HG02678 (cell line): ENCODE measurements around the gene ZNF419.
"Not testable (repeated sequence)": the region's sequence is repeated elsewhere in the genome, so short reads cannot be mapped to it uniquely, and the experiment has no call there.

Experiments
- ATAC-seq: cut with Tn5 transposase; IDR thresholded peaks from one replicate; pipeline ENCODE4 v1.9.1; 2021; ENCODE audit warnings: mild to moderate bottlenecking, moderate library complexity; ENCODE audit not compliant: unreplicated experiment

The ZNF419 gene

DNA sequence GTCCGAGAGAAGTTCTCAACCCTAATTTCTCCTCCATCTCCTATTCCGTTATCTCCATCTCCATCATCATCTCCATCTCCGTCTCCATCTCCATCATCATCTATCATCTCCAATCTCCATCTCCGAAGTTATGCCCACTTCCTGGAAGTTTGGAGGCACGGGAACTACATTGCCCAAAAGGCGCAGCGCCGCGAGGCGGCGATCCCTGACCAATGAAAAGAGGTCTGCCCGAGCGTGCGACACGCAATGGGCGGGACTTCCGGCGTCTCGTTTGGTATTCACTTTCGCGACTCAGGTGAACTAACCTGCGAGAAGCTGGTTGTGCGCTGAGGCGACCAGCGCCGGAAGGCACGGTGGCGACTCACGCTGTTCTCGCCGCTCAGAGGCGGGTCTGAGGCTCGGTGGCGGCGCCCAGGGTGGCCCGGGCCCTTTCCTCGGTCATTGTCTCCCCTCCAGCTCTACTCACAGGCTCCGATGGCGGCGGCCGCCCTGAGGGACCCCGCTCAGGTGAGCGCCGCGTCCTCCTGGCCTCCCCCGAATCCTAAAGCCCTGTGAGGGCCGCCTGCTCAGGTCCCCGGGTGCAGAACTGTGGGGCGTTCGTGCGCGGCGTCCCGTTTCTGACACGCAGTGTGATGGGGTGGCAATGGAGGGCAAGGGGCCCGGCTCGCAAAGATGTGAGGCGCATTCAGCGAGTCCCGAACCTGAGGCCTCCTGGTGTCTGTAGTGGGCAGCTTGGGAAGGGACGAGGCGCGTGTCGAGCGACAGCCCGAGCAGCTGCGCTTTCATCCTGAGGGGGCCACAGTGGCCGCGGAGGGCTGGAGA is at the start of gene ZNF419:
ZNF419 (plus strand) TSS at position 274 of the 822 bp plus-strand sequence; CDS start at position 475, 201 bp downstream.
- ATAC-seq = peak; percentile 99

DNA sequence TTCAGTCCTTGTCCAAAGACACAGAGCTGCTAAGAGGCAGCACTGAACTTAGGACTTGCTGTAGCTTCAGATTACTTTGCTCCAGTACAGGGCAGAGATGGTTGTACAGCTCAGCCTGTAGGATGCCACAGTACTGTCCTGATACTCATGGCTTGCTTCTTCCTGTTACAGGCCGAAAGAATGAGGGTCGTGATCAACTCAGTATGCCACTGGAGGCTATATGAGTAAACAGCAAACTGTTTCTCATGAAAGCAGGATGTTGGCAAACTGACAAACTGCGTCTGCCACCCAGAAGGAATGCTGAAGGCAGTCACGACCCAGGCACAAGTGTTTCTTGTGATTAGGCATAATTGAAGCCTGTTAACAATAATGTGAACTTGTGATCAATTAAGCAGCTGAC is 49.6 kb upstream of the ZNF419 start:
- no peak for ATAC-seq

DNA sequence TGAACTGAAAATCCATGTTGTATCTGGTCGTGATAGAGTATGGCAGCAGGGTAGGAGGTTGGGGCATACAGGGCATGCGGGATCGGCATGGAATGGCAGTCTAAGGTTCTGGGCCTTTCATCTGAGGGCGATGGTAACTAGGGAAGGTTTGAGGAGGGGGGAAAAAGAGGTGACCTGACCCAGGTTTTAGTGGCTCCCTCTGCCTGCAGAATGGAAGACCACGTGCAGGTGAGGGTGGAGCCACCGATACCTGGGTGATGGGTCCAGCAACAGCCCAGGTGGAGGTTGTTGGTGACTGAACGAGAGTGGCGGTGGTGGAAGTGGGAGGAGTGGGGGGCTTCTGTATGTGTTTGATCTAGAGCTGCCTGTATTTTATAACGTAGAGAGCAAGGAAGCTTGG is 48.6 kb upstream of the ZNF419 start:
- no peak for ATAC-seq

DNA sequence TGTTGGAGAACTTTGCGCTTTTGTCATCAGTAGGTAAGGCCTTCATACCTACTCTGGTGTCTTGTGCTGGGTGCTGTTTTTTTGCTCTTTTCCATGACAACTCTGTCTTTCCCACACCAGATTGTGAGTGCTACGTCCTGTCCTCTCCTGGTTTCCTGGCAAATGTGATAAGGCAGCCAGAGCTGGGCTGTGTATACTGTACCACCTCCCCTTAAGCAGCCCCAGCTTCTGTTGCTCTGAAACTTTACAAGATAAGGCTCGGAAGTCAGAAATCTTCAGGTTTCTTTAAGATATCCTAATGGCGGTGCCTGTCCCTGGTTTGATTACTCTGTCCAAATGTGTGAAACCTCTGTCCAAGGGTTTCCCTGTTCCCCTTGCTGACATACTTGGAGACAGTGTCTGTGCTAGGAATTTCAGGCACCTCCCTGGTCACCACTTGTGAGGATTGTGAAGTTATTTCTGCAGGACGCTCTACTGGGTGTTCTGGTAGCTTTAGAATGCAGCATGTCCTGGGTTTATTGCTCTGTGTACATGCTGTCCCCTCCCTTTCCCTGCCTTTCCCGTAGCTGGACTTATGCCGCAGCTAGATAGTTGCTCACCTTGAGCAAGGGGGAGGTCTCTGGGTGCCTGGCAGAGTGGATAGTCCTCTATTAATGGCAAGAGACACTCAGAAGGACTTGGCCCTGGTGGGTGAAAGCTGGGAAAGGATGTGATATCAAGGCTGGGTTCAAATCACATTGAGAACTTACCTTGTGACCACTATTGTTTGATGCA is 45.4 kb upstream of the ZNF419 start:
- ATAC-seq = no peak

DNA sequence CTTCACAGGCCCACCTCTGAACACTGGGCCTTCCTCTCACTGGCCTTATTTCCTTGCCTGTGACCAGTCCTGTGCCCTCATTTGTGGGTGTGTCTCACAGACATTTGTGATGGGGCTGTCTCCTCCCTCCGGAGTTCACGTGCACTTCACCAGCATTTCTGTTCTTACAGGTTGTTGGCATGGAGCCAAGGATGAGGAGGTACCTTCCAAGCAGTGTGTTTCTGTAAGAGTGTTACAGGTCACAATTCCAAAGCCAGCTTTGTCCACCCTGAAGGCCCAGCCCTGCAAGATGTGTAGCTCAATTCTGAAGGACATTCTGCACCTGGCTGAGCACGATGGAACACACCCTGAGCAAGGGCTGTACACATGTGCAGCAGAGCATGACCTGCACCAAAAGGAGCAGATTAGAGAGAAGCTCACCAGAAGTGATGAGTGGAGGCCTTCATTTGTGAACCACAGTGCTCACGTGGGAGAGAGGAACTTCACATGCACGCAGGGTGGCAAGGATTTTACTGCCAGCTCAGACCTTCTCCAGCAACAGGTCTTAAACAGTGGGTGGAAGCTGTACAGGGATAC is 44.3 kb upstream of the ZNF419 start:
- no peak for ATAC-seq

DNA sequence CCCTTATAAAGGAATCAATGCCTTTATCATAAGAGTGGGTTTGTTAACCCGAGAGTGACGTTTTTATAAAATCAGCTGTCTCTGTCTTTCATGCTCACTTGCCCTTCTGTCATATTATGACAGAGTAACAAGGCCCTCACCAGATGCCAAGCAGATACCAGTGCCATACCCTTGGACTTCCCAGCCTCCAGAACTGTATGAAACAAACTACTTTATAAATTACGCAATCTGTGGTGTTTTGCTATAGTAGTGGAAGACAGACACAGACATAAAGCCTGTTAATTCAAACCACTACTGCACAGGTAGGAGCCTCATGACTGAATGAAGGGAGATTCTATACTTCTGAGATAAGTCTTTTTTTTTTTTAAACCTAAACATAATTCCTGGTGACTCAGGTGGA is 35.2 kb upstream of the ZNF419 start:
- no peak for ATAC-seq

DNA sequence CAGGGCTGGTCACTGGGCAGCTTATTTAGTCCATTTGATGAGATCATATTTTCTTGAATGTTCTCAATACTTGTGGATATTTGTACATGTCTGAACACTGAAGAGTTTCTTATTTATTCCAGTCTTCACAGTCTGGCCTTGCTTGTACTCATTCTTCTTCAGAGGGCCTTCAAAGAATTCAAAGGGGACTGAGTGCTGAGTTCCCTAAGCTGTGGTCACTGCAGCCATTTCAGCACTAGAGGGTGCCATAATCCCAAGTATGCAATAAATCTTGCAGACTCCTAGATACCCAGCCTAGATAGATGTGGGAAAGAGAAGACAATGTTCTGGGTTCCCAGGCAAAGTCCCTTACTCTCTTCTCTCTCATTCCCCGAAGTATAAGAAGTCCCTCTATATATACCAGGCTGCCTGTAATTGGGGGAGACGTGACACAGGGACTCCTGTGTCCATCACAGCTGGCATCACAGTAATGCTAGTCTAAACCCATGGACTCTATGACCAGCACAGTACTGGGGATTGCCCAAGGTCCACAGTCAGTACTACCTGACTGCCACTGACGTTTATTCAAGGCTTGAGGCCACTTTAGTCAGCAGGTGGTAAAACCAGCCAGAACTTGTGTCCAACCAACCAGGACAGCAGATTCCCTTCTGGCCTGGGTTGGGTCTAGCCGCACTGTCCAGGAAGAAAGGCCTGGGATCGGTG is 21.7 kb upstream of the ZNF419 start:
- ATAC-seq = no peak

DNA sequence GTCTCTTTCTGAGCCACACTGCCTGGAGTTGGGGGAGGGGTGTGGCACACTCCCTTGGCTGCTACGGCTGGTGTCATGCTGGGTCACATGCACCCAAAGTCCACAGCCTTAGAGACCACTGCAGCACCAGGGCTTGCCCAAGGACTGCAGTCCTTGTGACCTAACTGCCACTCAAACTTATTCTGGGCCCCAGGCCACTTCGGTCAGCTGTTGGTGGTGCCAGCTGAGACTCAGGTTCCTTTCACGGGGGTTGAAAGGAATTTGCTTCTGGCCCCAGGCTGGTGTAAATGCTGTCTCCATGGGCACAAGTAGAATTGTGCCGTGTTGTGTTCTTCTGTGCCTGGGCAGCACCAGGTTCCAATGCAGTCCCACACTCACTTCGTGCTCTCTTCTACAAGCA is 21.1 kb upstream of the ZNF419 start:
- ATAC-seq = no peak

DNA sequence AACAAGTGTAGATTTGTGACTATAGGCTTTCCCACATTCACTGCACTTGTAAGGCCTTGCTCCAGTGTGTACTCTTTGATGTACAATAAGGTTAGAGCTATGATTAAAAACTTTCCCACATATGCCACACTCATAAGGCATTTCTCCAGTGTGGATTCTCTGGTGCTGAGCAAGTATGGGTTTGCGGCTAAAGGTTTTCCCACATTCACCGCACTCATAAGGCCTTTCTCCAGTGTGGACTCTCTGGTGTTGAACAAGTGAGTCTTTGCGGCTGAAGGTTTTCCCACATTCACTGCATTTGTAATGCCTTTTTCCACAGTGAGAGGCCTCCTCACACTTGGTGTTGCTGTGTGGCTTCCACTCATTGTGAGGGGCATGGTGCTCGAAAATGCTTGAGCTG is 13.9 kb upstream of the ZNF419 start:
- ATAC-seq = no peak

DNA sequence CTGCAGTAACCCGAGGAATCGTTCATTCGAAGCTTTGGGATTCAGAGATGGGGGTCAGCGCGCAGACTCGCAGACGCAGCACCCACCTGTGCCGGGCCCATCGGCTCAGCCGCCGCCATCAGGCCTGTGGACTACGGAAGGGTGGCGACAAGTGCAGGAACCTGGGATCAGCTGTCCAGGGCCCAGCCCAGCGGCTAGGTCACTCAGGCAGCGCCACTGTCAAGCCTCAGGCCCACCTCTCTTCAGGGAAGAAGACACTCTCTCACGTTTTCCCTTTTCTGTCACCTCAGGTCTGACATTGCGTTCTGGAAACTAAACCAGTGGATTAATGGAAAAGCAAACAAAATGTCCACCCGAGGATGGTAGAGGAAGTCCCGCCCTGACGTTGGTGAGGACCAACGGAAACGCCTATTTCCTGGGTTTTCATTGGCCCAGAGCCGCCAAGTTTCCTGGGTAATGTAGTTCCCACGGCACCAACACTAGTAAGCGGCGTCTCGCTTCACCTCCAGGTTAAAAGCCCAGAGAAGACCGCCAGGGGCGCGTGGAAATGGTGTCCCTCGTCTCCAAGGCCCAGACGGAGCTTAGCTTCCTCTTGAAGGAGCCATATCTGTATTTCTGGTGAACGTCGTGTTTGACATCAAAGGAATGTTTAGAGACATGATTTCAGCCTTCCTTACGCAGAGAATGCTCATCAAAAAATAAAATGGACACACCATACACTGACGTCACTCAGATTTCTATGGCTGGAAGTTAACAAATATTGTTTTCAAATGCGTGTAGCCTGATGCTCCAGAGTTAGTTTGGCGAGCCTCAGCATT is 10.2 kb upstream of the ZNF419 start, which contains the start of gene ZNF772:
ZNF772 (minus strand) TSS at position 376 of the 818 bp plus-strand sequence; CDS start at position 119, 257 bp downstream.
- peak; percentile 99 for ATAC-seq

DNA sequence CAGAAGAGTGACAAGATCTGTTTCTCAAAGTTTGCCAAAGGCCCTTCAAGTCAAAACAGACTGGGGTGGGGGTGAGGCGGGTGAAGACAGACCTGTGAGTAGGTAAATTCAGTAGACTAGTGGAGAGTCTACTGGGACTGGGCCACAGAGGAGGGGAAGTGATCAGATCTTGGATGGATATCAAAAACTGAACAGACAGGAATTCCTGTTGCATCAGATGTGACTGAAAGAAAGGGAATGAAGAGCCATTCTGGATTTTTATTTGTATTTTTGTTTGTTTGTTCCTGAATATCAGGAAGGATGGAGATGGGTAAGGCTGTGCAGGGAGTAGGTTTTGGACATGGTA is 722 bp downstream of the ZNF419 start:
- ATAC-seq = not testable (repeated sequence)

DNA sequence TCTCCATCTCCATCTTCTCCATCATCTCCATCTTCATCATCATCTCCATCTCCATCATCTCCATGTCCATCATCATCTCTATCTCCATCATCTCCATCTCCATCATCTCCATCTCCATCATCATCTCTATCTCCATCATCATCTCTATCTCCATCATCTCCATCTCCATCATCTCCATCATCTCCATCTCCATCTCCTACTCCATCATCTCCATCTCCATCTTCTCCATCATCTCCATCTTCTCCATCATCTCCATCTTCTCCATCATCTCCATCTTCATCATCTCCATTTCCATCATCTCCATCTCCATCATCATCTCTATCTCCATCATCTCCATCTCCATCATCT is 11.8 kb downstream of the ZNF419 start:
- not testable (repeated sequence) for ATAC-seq

DNA sequence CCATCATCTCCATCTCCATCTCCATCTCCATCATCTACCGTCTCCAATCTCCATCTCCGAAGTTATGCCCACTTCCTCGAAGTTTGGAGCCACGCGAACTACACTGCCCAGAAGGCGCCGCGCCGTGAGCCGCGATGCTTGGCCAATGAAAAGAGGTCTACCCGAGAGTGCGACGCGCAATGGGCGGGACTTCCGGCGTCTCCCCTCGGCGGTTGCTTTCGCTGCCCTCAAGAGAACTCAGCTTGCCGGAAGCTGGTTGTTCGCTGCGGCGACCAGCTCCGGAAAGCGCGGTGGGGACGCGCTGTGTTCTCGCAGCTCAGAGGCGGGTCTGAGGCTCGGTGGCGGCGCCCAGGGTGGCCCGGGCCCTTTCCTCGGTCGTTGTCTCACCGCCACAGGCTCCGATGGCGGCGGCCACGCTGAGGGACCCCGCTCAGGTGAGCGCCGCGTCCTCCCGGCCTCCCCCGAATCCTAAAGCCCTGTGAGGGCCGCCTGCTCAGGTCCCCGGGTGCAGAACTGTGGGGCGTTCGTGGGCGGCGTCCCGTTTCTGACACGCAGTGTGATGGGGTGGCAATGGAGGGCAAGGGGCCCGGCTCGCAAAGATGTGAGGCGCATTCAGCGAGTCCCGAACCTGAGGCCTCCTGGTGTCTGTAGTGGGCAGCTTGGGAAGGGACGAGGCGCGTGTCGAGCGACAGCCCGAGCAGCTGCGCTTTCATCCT is 12.3 kb downstream of the ZNF419 start, which contains the start of gene ZNF773:
ZNF773 (plus strand) TSS at position 259 of the 716 bp plus-strand sequence; CDS start at position 402, 143 bp downstream.
- peak; percentile 98 for ATAC-seq

DNA sequence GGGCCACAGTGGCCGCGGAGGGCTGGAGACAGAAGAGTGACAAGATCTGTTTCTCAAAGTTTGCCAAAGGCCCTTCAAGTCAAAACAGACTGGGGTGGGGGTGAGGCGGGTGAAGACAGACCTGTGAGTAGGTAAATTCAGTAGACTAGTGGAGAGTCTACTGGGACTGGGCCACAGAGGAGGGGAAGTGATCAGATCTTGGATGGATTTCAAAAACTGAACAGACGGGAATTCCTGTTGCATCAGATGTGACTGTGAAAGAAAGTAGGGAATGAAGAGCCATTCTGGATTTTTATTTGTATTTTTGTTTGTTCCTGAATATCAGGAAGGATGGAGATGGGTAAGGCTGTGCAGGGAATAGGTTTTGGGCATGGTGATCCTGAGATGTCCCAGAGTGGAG is 12.8 kb downstream of the ZNF419 start:
- not testable (repeated sequence) for ATAC-seq

DNA sequence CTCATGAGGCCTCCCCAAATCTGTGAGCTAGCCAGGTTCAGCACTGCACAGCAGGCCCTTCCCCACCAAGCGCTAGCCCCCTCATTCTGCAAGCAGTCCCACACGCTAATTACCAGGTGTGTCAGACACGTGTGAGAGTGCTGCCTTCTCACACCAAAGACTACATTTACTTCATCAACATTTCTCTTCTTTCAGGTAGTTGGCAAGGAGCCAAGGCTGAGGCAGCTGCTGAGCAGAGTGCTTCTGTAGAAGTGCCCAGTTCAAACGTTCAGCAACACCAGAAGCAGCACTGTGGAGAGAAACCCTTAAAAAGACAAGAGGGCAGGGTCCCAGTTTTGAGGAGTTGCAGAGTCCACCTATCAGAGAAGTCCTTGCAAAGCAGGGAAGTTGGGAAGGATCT is 18.6 kb downstream of the ZNF419 start:
- ATAC-seq = no peak

DNA sequence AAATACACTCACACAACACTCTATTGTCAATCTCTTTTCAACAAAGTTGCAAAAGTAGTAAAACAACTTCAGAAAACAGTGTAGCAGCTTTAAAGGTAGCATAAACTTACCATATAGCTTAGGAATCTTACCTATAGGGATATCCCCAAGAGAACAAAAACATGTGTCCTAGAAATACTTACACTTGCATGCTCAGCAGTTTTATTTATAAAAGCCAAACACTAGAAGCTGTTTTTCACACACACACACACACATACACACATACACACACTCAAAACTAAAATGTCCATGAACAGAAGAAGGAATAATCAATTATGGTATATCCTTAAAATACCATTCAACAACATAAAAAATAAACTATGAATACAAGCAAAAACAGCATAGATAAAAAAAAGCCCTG is 23.9 kb downstream of the ZNF419 start:
- ATAC-seq = no peak

DNA sequence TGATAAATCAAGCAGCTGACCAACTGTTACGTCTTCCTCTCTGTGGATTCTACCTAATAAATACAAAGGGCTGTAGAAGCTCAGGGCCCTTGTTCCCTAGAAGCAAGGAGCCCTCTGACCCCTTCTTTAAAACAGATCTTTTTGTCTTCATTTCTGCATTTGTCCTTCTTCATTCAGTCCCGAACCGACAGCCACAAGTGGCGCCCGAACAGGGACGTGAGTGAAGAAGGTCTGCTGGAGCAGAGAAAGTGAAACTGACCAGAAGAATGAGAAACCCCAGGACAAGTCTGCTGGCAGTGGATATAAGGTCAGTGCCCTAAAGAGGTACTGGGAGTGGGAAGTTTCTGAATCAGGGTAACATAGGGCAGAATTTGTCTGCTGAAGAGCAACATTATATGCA is 25.3 kb downstream of the ZNF419 start:
- ATAC-seq = no peak

DNA sequence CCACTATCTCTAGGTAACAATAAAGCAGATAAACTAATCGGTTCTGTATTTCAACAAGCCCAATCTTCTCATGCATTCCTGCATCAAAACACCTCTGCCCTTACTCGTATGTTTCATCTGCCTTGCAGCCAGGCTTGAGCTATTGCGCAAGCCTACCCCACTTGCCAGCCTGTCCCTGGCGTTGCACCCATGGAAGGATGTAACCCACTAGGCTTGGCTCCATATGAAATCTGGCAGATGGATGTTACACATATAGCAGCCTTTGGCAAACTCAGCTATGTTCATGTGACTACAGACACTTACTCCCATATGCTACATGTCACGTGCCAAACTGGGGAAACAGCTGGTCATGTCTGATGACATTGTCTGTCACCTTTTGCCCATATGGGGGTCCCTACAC is 27.7 kb downstream of the ZNF419 start:
- ATAC-seq = no peak

DNA sequence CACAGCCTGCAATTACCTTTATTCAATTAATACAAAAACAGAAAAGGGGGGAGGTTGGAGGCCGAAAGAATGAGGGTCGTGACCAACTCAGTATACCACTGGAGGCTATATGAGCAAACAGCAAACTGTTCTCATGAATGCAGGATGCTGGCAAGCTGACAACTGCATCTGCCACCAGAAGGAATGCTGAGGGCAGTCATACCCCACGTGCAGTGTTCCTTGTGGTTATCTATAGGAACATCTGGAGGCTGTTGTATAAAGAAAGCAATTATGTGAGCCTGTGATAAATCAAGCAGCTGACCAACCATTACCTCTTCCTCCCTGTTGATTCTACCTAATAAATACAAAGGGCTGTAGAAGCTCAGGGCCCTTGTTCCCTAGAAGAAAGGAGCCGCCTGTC is 30.5 kb downstream of the ZNF419 start:
- not testable (repeated sequence) for ATAC-seq
